WI38 (cell line): Measurements from ENCODE around the gene LGMN.
"Not testable (repeated sequence)": the region's sequence is repeated elsewhere in the genome, so short reads cannot be mapped to it uniquely, and the experiment has no call there.

ENCODE experiments used
- H3K4me3 ChIP-seq: 2 replicates; pipeline ENCODE4 v1.5.1; 2011; ENCODE audit warnings: low read depth, mild to moderate bottlenecking, control low read depth, low read length
- CTCF ChIP-seq: IDR thresholded peaks from 2 replicates; pipeline ENCODE4 v1.5.1; 2012; ENCODE audit warnings: low read depth, mild to moderate bottlenecking, control low read depth, low read length

LGMN gene

DNA sequence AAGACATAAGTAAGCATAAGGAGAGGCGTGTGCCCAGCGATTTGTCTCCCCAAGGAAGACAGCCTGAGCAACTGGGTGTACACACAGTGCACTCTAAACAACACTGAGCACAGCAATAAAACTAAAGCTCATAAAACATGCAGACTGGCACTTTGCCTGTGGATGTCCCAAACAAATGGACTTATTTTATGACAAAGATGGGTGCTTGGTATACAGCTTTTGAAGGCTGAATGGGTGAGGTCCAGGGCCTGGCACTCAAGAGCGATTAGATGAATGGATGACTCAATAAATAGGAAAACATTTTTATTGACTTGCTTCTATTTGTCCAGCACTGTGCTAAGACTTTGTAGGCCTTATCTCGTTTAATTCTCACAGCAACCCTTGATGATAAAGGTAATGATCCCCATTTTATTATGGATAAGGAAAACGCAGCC is 28.5 kb downstream of the LGMN start:
- TF ChIP-seq CTCF: no peak
- H3K4me3 ChIP-seq: no peak overlapping the region

- TF ChIP-seq CTCF: no peak
- no peak overlapping the region for H3K4me3 ChIP-seq
These were observed 29.0 kb downstream of the LGMN start for GRCh38 chr14:92719421-92719820.

DNA sequence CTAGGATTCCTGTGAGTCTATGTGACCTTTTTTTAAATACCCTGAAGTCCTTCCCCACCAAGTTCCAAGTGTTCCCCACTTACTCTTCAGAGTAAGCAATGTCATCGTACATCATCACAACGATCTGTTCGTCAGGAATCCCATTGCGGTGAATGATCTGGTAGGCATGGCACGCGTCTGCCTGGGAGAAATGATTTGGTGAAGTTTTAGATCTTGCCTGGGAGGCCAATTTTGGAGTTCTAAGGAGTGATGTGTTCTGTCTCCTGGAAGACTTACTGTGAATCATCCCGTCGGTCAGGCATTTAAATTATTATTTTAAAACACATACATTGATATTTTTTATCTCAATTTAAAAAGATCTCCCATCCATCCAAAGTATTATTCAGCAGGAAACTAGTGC is 29.8 kb downstream of the LGMN start:
- no peak overlapping the region for H3K4me3 ChIP-seq
- TF ChIP-seq CTCF: no peak

- no peak for TF ChIP-seq CTCF
- H3K4me3 ChIP-seq: no peak overlapping the region
These were observed 30.8 kb downstream of the LGMN start for GRCh38 chr14:92717571-92718042.

GRCh38 chr14:92716131-92716530 is 32.3 kb downstream of the LGMN start:
- H3K4me3 ChIP-seq: no peak overlapping the region
- TF ChIP-seq CTCF: no peak

- peak; percentile 76 for TF ChIP-seq CTCF
- H3K4me3 ChIP-seq: not testable (repeated sequence)
These were observed 33.6 kb downstream of the LGMN start for GRCh38 chr14:92714739-92715307.

DNA sequence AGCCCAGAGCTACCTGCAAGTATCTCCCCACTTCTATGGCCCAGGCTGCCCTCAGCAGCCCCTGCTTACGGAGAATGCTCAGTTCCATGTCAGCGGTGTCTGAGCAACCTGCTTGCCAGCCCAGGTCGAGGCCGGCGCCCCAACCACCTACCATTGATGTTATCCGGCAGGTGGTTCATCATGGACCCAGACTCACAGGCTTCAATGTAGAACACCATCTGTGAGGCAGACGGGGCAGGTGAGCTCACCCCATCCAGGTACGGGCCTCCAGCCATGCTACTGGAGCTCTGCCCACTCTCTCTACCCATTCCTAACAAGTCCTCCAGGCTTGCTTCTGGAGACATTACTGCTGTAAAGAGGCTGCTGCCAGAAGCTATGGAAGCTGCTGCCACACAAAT is 35.8 kb downstream of the LGMN start:
- no peak for TF ChIP-seq CTCF
- no peak overlapping the region for H3K4me3 ChIP-seq
